Mucosa of descending colon (tissue), 3 donors: Measurements from ENCODE around the gene FAM210A. TPM values are rescaled to one million over a fixed set of nuclear protein-coding genes. Genes with fewer than 3 reads are reported as not detected.
"Not testable (repeated sequence)": the region's sequence is repeated elsewhere in the genome, so short reads cannot be mapped to it uniquely, and the experiment has no call there.

Experiments
- ATAC-seq: fragments of 200-7000 bp; cut with Tn5 transposase; one replicate; pipeline ENCODE4 v1.9.1; 2020; ENCODE audit warnings: mild to moderate bottlenecking, moderate library complexity
- DNase-seq, 3 donors: peaks; one replicate each; pipeline ENCODE4 v3.0.0-alpha.2; 2020
- H3K36me3 ChIP-seq: fragments of 200-600 bp; one replicate; pipeline ENCODE4 v1.8.0; 2021; ENCODE audit warnings: low read depth, mild to moderate bottlenecking
- H3K4me1 ChIP-seq: fragments of 200-600 bp; one replicate; pipeline ENCODE4 v1.8.0; 2021; ENCODE audit warnings: low read depth, mild to moderate bottlenecking
- H3K4me3 ChIP-seq: fragments of 200-600 bp; one replicate; pipeline ENCODE4 v1.8.0; 2021; ENCODE audit warnings: mild to moderate bottlenecking
- H3K9me3 ChIP-seq: fragments of 200-600 bp; one replicate; pipeline ENCODE4 v1.8.0; 2021; ENCODE audit warnings: mild to moderate bottlenecking
- intact Hi-C, 2 donors: fragments of 100-400 bp; cut with DNase I in 1 of 2; cut with micrococcal nuclease in 1 of 2; formaldehyde crosslinking; loops; one replicate each; pipeline versions ENCODE4 v1.11.0 to v1.11.1; 2022; cut with DNase I, micrococcal nuclease
- total RNA-seq, 3 donors: library from RNA; stranded (reverse); fragmentation: NEBNext Ultra II Directional in 2 of 3; extraction: Animal tissue kit (Norgen Biotek cat#: 25700) in 2 of 3; gene quantifications; one replicate each; pipeline versions ENCODE4 v1.2.1 to v1.2.4, GENCODE V29; 2021 to 2023
- TF ChIP-seq, protein P1 (sequence below): fragments of 200-600 bp; IDR thresholded peaks from one replicate; pipeline ENCODE4 v1.8.0; 2022; ENCODE audit warnings: antibody characterized with exemption, mild to moderate bottlenecking
- donor health status: DM: no; HTN: no; CAD: no; lungs with moderate emphysema.
- donor health status: DM: no; HTN: no; CAD: no.
- donor health status: DM: no; HTN: yes; CAD: no.

Gene FAM210A
- total RNA-seq, 3 donors from 2014 or later = 14.4 to 17.5 (median 16.2) TPM

DNA sequence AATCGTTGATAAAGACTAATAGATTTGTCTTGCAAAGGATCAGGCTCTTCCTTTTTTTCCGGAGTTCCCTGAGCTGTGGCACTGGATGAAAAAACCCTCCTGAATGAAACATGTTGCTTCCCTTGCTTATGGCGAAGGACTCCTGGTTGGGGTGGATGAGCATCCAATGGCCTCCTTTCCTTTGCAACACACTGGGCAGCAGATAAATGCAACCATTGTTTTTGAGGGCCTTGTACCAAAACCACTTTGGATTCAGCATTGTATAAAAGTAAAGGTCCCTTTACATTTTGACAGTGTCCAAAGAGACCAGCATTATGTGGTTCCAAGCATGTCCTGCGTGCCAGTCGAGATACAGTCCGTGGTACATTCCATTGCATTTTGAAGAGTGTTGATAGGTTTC lies 44.7 kb downstream of the FAM210A start:
- Histone ChIP-seq H3K4me3 (no peak overlapping the region), H3K9me3 (no peaks in the 10 kb centered on the region), H3K4me1 (no peaks in the 10 kb centered on the region), H3K36me3 (no peaks in the 10 kb centered on the region)
- no peak for ATAC-seq
- TF ChIP-seq, protein P1, sequence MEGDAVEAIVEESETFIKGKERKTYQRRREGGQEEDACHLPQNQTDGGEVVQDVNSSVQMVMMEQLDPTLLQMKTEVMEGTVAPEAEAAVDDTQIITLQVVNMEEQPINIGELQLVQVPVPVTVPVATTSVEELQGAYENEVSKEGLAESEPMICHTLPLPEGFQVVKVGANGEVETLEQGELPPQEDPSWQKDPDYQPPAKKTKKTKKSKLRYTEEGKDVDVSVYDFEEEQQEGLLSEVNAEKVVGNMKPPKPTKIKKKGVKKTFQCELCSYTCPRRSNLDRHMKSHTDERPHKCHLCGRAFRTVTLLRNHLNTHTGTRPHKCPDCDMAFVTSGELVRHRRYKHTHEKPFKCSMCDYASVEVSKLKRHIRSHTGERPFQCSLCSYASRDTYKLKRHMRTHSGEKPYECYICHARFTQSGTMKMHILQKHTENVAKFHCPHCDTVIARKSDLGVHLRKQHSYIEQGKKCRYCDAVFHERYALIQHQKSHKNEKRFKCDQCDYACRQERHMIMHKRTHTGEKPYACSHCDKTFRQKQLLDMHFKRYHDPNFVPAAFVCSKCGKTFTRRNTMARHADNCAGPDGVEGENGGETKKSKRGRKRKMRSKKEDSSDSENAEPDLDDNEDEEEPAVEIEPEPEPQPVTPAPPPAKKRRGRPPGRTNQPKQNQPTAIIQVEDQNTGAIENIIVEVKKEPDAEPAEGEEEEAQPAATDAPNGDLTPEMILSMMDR = no peak
- no peak for DNase-seq
- intact Hi-C loops = no loop called here

DNA sequence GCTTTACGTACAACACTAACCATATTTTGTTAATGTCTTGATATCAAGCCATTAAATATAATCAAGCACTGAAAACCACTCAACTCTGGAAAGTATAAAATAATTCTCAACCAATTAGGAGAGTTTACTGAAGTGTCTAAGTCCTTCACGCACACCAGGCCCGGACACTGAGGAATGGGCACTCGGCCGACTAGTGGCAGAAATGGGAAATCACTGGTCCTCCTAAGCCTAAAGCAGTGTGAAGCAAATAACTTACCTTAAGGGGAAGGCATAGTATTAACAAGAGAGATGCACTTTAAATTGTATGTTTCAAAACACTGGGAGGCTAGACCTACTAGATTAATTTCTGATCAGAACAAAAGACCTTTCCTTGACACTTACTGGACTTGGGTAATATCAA lies 45.7 kb downstream of the FAM210A start:
- TF ChIP-seq, protein P1 = no peak
- DNase-seq = peak in 1 of 3 donors; percentile 16
- Histone ChIP-seq H3K4me1 (no peaks in the 10 kb centered on the region), H3K9me3 (no peaks in the 10 kb centered on the region), H3K36me3 (no peaks in the 10 kb centered on the region), H3K4me3 (no peak overlapping the region)
- intact Hi-C loops = no loop called here
- peak; percentile 38 for ATAC-seq

DNA sequence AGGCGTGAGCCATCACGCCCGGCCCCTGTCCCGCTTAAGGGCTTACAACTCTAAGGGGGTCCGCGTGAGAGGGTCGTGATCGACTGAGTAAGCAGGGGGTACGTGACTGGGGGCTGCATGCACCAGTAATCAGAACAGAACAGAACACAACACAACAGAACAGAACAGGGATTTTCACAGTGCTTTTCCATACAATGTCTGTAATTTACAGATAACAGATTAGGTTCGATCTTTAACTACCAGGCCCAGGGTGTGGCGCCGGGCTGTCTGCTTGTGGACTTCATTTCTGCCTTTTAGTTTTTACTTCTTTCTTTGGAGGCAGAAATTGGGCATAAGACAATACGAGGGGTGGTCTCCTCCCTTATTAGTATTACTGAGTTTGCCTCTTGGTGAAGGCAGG lies 49.0 kb downstream of the FAM210A start:
- DNase-seq, ATAC-seq, H3K36me3 ChIP-seq, H3K4me3 ChIP-seq, intact Hi-C loops, H3K9me3 ChIP-seq, H3K4me1 ChIP-seq: not testable (repeated sequence)

DNA sequence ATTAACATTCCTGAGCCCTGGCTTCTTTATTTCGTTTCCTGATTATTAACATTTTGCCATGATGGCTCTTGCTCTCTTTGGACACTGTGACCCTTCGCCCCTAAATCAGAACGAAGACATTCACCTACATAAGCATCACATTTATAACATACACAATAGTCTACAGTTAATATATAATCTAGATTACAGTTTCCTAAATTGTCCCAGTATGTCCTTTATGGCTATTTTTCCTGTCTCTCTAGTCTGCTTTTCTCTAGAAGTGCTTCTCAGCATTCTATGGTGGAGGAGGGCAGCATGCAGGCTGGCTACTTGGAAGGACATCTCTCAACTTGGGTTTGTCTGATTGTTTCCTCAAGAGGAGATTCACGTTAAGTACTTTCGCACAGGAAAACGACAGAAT lies 49.9 kb downstream of the FAM210A start:
- Histone ChIP-seq H3K4me3 (no peak overlapping the region), H3K4me1 (no peaks in the 10 kb centered on the region), H3K9me3 (no peaks in the 10 kb centered on the region), H3K36me3 (no peaks in the 10 kb centered on the region)
- ATAC-seq (no peak), DNase-seq (no peak)
- TF ChIP-seq, protein P1 = no peak
- intact Hi-C loops = no loop called here

DNA sequence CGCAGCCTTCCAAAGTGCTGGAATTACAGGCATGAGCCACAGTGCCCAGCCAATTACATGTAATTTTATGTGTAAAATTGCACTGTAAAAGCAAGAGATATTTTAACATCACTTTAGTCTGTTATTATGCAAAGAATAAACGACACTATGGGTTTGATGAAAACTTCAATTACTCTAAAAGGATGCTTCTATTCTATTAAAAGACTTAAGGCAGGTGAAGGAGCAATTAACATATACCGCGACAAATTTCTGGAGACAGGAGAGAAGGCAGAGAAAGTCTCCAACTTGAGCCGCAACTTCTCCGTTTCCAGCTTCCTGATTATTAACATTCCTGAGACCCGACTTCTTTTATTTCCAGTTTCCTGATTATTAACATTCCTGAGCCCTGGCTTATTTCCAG lies 53.7 kb downstream of the FAM210A start:
- DNase-seq (no peak), ATAC-seq (no peak)
- intact Hi-C loops = no loop called here
- TF ChIP-seq, protein P1 = no peak
- Histone ChIP-seq H3K4me1 (no peaks in the 10 kb centered on the region), H3K4me3 (no peak overlapping the region), H3K9me3 (no peaks in the 10 kb centered on the region), H3K36me3 (no peaks in the 10 kb centered on the region)

DNA sequence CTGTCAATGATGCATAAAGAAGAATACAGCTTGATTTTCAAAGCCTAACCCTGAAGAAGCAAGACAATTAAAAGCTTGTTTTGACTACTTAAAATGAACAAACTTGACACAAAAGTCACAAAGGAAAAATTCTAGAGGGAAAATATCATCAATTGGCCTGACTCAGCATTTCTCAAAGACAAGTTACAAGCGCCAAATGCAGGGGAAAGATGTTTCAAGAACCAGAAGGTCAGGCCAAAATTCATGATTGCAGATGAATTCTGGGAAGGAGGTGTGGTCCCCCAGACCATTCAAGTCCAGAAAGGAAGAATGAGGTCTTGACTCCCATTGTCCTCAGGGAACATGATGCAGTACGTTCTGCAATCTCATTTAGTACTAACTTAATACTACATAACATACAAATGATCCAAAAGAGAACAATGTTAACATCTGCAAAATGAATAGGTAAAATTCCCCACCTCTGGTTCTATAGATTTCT lies 64.5 kb downstream of the FAM210A start:
- Histone ChIP-seq H3K4me3 (no peak overlapping the region), H3K4me1 (no peaks in the 10 kb centered on the region), H3K9me3 (no peaks in the 10 kb centered on the region), H3K36me3 (no peaks in the 10 kb centered on the region)
- TF ChIP-seq, protein P1 = no peak
- ATAC-seq = no peak
- no peak for DNase-seq
- intact Hi-C loops = no loop called here
